Caco-2 (cell line): Measurements from ENCODE around the gene ALK. TPM values are rescaled to one million over a fixed set of nuclear protein-coding genes. Genes with fewer than 3 reads are reported as not detected.

Source experiments
- BruUV-seq: library from RNA; stranded (reverse); fragments of 400-500 nt; replicated peaks from 2 replicates; lab custom pipeline; 2021; lab: Mats Ljungman, UMichigan
- CTCF ChIA-PET: fragments of 300-600 bp; sonication (Branson Sonifier 250); formaldehyde crosslinking; loops from one replicate; lab custom pipeline; 2022; ENCODE audit warnings: antibody characterized with exemption; lab: Charles Lee
- POLR2A ChIA-PET: fragments of 300-600 bp; sonication (Branson Sonifier 250); formaldehyde crosslinking; loops from one replicate; lab custom pipeline; 2022; ENCODE audit warnings: antibody characterized with exemption; lab: Charles Lee
- DNase-seq, 2 experiments: peaks; one replicate each; pipeline versions ENCODE4 v3.0.0 to v3.0.0-alpha.2; 2020 to 2022
- H3K27me3 ChIP-seq: replicated peaks from 2 replicates; pipeline ENCODE4 v1.6.0; 2011; ENCODE audit warnings: low read length; ENCODE audit not compliant: control insufficient read depth, insufficient read depth
- H3K36me3 ChIP-seq: 2 replicates; pipeline ENCODE4 v1.5.1; 2011; ENCODE audit warnings: low read length; ENCODE audit not compliant: control insufficient read depth, insufficient read depth
- H3K4me1 ChIP-seq: fragments of 250-450 bp; sonication (Bioruptor Pico); 2 replicates; pipeline ENCODE4 v1.5.1; 2020; ENCODE audit warnings: mild to moderate bottlenecking
- H3K4me3 ChIP-seq: 2 replicates; pipeline ENCODE4 v1.5.1; 2011; ENCODE audit warnings: low read depth, mild to moderate bottlenecking, control low read depth, low read length
- H3K9me3 ChIP-seq: fragments of 250-450 bp; sonication (Bioruptor Pico); 2 replicates; pipeline ENCODE4 v1.5.1; 2020; ENCODE audit warnings: mild to moderate bottlenecking, moderate library complexity
- H3K27ac Mint-ChIP-seq: one replicate; pipeline ENCODE4 v1.8.0; 2022; ENCODE audit warnings: mixed read lengths; ENCODE audit not compliant: unreplicated experiment
- H3K27me3 Mint-ChIP-seq: one replicate; pipeline ENCODE4 v1.8.0; 2022; ENCODE audit warnings: mixed read lengths; ENCODE audit not compliant: insufficient read depth, unreplicated experiment
- H3K36me3 Mint-ChIP-seq: one replicate; pipeline ENCODE4 v1.8.0; 2022; ENCODE audit warnings: mild to moderate bottlenecking, mixed read lengths; ENCODE audit not compliant: insufficient read depth, unreplicated experiment
- H3K4me1 Mint-ChIP-seq: one replicate; pipeline ENCODE4 v1.8.0; 2022; ENCODE audit warnings: low read depth, mixed read lengths; ENCODE audit not compliant: unreplicated experiment
- H3K4me3 Mint-ChIP-seq: one replicate; pipeline ENCODE4 v1.8.0; 2022; ENCODE audit warnings: mild to moderate bottlenecking, moderate library complexity, mixed read lengths; ENCODE audit not compliant: unreplicated experiment
- H3K9me3 Mint-ChIP-seq: one replicate; pipeline ENCODE4 v1.8.0; 2022; ENCODE audit warnings: mixed read lengths; ENCODE audit not compliant: unreplicated experiment
- CTCF ChIP-seq, 2 experiments: fragments of 200-600 bp in 1 of 2; IDR thresholded peaks; 1 replicate in 1 of 2; 2 replicates in 1 of 2; pipeline versions ENCODE4 v1.5.1 to v1.8.0; 2011 to 2022; ENCODE audit warnings: antibody characterized with exemption in 1 of 2, control low read depth in 1 of 2, inconsistent platforms in 1 of 2, low read depth in 1 of 2, low read length in 1 of 2, mild to moderate bottlenecking in 1 of 2, moderate library complexity in 1 of 2; ENCODE audit not compliant: insufficient read depth in 1 of 2, severe bottlenecking in 1 of 2, unreplicated experiment in 1 of 2
- intact Hi-C: fragments of 100-400 bp; cut with micrococcal nuclease; formaldehyde crosslinking; loops from one replicate; pipeline ENCODE4 v1.10.0; 2022; ENCODE audit not compliant: unreplicated experiment
- total RNA-seq: library from RNA; stranded (reverse); gene quantifications from 2 replicates; pipeline ENCODE4 v1.2.3, GENCODE V29; 2022

ALK gene
- total RNA-seq, 1 experiment from 2014 or later: 0.11 TPM

- no peaks in the 10 kb centered on the region for H3K4me1 Mint-ChIP-seq
- no peak for DNase-seq
- H3K36me3 ChIP-seq: no peaks in the 10 kb centered on the region
- CTCF ChIA-PET: no interaction called here
- no peaks in the 10 kb centered on the region for H3K9me3 ChIP-seq
- H3K9me3 Mint-ChIP-seq: no peaks in the 10 kb centered on the region
- H3K27me3 Mint-ChIP-seq: peaks cover 43% of the 10 kb centered on the region
- intact Hi-C loops: no loop called here
- H3K4me3 Mint-ChIP-seq: no peak overlapping the region
- no peak for TF ChIP-seq CTCF (IDR thresholded peaks at IDR 0.05; ENCODE audit: insufficient read depth in 1 of 2, low read depth in 1 of 2, low read length in 1 of 2, severe bottlenecking in 1 of 2, unreplicated experiment in 1 of 2)
- H3K4me3 ChIP-seq: no peak overlapping the region
- peaks cover 2% of the 10 kb centered on the region for H3K27me3 ChIP-seq
- POLR2A ChIA-PET: no interaction called here
- no TSS peak for BruUV-seq
- no peaks in the 10 kb centered on the region for H3K36me3 Mint-ChIP-seq
- H3K27ac Mint-ChIP-seq: no peak overlapping the region
- H3K4me1 ChIP-seq: no peaks in the 10 kb centered on the region
Measured at GRCh38 chr2:29575370-29575890, 346.0 kb downstream of the ALK start.

- H3K9me3 Mint-ChIP-seq: no peaks in the 10 kb centered on the region
- ChIA-PET CTCF (no interaction called here), POLR2A (no interaction called here)
- no peak overlapping the region for H3K4me3 ChIP-seq
- peaks cover 37% of the 10 kb centered on the region for H3K27me3 Mint-ChIP-seq
- no peaks in the 10 kb centered on the region for H3K36me3 Mint-ChIP-seq
- H3K36me3 ChIP-seq: no peaks in the 10 kb centered on the region
- no peaks in the 10 kb centered on the region for H3K4me1 ChIP-seq
- no peaks in the 10 kb centered on the region for H3K9me3 ChIP-seq
- H3K27me3 ChIP-seq: peaks cover 2% of the 10 kb centered on the region
- DNase-seq: no peak
- no peaks in the 10 kb centered on the region for H3K4me1 Mint-ChIP-seq
- intact Hi-C loops: no loop called here
- no TSS peak for BruUV-seq
- no peak for TF ChIP-seq CTCF (IDR thresholded peaks at IDR 0.05; ENCODE audit: insufficient read depth in 1 of 2, low read depth in 1 of 2, low read length in 1 of 2, severe bottlenecking in 1 of 2, unreplicated experiment in 1 of 2)
- H3K4me3 Mint-ChIP-seq: no peak overlapping the region
- H3K27ac Mint-ChIP-seq: no peak overlapping the region
Measured at GRCh38 chr2:29573612-29574011, 347.8 kb downstream of the ALK start.

GRCh38 chr2:29573147-29573546 lies 348.2 kb downstream of the ALK start:
- Mint-ChIP-seq H3K4me1 (no peaks in the 10 kb centered on the region), H3K27ac (no peak overlapping the region), H3K27me3 (peaks cover 37% of the 10 kb centered on the region), H3K9me3 (no peaks in the 10 kb centered on the region), H3K36me3 (no peaks in the 10 kb centered on the region), H3K4me3 (no peak overlapping the region)
- H3K9me3 ChIP-seq: no peaks in the 10 kb centered on the region
- POLR2A ChIA-PET: no interaction called here
- no peaks in the 10 kb centered on the region for H3K4me1 ChIP-seq
- H3K4me3 ChIP-seq: no peak overlapping the region
- CTCF ChIA-PET: no interaction called here
- H3K27me3 ChIP-seq: peaks cover 2% of the 10 kb centered on the region
- H3K36me3 ChIP-seq: no peaks in the 10 kb centered on the region
- BruUV-seq: no TSS peak
- TF ChIP-seq CTCF (IDR thresholded peaks at IDR 0.05; ENCODE audit: insufficient read depth in 1 of 2, low read depth in 1 of 2, low read length in 1 of 2, severe bottlenecking in 1 of 2, unreplicated experiment in 1 of 2): no peak
- no peak for DNase-seq
- intact Hi-C loops: no loop called here
